Erythroblast (primary cell): Measurements from ENCODE around the gene CLIC4.

ENCODE experiments used
- GATA1 ChIP-seq: IDR thresholded peaks from 2 replicates; pipeline ENCODE4 v1.6.1; 2011; ENCODE audit warnings: low read depth, mild to moderate bottlenecking, control low read depth, low read length, moderate library complexity
- POLR2A ChIP-seq: IDR thresholded peaks from 2 replicates; pipeline ENCODE4 v1.6.1; 2011; ENCODE audit warnings: mild to moderate bottlenecking, low read length

GRCh38 chr1:24871306-24871901 lies 126.2 kb downstream of the CLIC4 start:
- no peak for TF ChIP-seq POLR2A
- TF ChIP-seq GATA1: no peak
